ENCODE data around the gene PTS. TPM values are rescaled to one million over a fixed set of nuclear protein-coding genes. Genes with fewer than 3 reads are reported as not detected.

Gene PTS
- total RNA-seq (2022; extraction: Qiagen RNA extraction; ENCODE audit: low read depth), result 30.6 to 31.9 TPM (median 30.9 TPM) in 5 replicates

DNA sequence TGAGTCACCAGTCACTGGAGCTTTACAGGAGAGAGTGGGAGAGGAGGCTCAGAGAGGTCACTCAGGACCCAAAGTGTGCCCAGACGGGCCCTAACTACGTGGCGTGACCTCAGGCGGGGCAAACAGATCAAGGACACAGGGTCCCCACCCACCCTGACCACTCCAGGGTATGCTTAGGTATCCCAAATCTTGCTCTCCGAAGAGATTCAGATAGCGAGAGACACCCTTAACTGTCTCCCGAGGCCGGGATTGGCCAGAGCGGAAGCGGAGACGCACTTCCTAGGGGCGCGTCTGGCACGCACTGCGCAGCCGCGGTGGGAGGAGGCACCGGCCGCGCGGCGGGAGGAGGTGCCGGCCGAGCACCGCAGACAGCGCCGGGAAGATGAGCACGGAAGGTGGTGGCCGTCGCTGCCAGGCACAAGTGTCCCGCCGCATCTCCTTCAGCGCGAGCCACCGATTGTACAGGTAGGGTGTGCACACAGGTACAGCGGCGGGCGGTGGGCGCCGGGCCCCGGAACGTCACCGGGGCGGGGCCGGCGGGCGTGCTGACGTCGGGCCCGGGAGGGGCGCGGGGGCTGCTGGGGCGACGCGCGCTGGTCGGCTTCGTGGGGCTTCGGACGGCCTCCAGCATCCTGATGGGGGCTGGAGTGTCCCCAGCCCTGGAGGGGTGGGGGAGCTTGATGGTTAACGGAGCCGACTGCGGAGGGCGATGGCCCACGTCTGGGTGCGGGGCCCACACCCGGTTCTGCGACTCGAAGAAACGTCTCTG, at the start of gene PTS:
TSS of gene PTS (plus strand) at position 367 of the 769 bp plus-strand sequence. CDS start at position 383, 16 bp downstream.

DNA sequence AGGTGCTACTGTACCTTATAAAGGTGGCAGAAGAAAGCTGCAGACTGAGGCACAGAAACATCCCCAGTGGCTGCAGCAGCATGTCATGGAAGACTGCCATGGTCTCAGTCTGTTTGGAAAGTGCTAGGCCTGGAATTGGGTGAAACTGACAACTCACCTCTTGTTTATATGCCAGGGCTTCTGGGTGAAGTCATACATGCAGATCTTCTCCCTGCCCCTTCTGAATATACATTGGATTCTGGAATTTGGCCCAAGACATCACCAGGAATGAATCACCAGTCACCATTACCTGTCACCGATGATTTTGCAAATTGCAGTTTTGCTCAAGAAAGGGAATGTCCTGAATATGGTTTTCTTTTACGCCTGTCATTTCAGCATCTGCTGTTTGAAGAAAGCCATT, 34.3 kb downstream of the PTS start, which contains the start of gene PLET1:
TSS of gene PLET1 (minus strand) at position 371 of the 400 bp plus-strand sequence. CDS start at position 100, 271 bp downstream.

Other genes with a start within 250 kb of the PTS start
- 23.4 to 31.5 TPM (median 29.7 TPM) in 5 replicates for gene DLAT, start 201.0 kb upstream of the PTS start, total RNA-seq (2022; extraction: Qiagen RNA extraction; ENCODE audit: low read depth)
- 0.99 to 1.5 TPM (median 1.1 TPM) in 5 replicates for gene PIH1D2, start 152.4 kb upstream of the PTS start, total RNA-seq (2022; extraction: Qiagen RNA extraction; ENCODE audit: low read depth)
- gene NKAPD1, start 152.1 kb upstream of the PTS start, total RNA-seq (2022; extraction: Qiagen RNA extraction; ENCODE audit: low read depth), result 13.0 to 15.5 TPM (median 13.7 TPM) in 5 replicates
- 69.6 to 84.5 TPM (median 70.2 TPM) in 5 replicates for gene TIMM8B, start 139.7 kb upstream of the PTS start, total RNA-seq (2022; extraction: Qiagen RNA extraction; ENCODE audit: low read depth)
- gene SDHD, start 139.6 kb upstream of the PTS start, total RNA-seq (2022; extraction: Qiagen RNA extraction; ENCODE audit: low read depth), result 65.9 to 85.7 TPM (median 72.4 TPM) in 5 replicates
- gene IL18, start 62.3 kb upstream of the PTS start, total RNA-seq (2022; extraction: Qiagen RNA extraction; ENCODE audit: low read depth), result 92.0 to 107 TPM (median 99.7 TPM) in 5 replicates
- 0.17 TPM in 1 of 5 replicates, not detected in the others for gene TEX12, start 59.1 kb upstream of the PTS start, total RNA-seq (2022; extraction: Qiagen RNA extraction; ENCODE audit: low read depth)
- 0.53 to 1.0 TPM (median 0.77 TPM) in 5 replicates for gene BCO2, start 50.9 kb upstream of the PTS start, total RNA-seq (2022; extraction: Qiagen RNA extraction; ENCODE audit: low read depth)
- not detected in 5 replicates for gene PLET1, start 34.4 kb downstream of the PTS start, total RNA-seq (2022; extraction: Qiagen RNA extraction; ENCODE audit: low read depth)

Data from A549 treated with GW870086 at 1 μM for 4 hours (cell line).